NCI-H2107 (cell line): ENCODE data around the gene SORCS1.

Source experiments
- DNase-seq: peaks from one replicate; lab custom pipeline; 2025; lab: John Stamatoyannopoulos, UW

Gene SORCS1

DNA sequence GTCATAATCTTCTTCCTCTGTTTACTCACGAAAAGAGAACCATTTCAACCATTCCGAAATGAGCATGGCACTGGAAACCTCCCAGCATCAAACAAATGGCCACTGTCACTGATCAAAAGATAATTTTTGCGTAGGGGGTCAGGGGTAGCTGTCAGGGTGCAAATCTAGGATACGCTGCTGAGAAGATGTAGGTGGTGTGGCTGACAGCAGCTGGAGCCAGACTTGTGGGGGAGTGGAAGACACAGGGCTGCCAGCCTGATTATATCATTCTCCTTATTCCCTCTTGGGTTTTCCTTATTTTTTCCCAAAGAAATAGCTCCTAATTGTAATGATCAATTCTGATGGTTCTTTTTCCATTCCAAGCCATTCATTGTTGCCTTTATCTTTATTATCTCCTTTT is 266.1 kb downstream of the SORCS1 start:
- no peak for DNase-seq

DNA sequence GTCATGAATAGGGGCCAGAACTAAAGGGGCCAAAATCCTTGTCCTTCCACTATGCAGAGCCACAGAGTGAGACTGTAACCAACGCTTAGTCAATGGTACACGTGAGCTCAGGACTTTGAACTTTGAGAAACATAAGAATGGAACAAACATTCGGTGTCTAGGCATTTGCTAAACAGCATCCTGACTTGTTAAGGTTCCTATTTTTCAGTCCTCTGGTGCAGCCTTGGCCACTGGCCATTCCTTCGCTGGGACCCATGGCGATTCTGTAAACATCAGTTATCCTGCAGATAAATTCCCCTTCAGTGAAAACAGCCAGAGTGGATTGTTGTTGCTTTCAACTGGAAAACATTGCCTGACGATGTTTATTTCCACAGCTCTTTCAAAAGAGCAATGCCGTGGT is 266.8 kb downstream of the SORCS1 start:
- DNase-seq: no peak

DNA sequence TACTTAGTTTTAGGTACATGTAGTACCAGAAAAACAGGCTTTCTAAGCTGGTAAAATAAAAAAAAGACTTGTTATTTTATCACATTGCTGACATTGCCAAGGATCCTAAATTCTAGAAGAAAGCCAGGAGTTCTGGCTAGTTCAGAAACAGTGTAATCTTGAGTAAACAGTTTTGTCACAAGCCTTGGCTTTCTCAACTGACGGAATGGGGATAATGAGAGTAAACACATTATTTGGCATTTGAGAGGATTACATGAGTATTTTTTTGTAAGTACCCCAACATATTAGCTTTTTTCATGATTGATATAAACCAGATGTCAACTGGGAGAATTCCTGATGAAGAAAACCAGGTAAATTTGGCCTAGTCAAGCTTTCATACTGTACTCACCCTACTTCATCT is 269.8 kb downstream of the SORCS1 start:
- no peak for DNase-seq

DNA sequence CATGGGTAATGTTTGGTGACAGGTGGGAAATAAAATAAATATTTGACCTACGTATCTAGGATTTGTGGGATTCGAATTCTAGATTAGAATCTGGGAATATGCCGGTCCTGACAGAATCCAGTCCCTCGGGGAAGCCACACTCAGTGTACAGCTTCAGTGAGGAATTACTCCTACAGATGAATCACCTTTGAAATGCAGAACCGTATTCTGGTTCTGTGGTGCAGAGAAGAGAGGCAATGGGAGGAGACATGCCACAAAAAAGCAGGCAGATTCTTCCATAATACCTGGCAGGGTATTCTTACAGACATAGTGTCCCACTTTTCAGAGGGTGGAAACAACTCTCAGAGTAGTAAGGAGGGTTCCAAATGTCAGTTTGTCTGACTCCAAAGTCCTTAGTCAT is 286.9 kb downstream of the SORCS1 start:
- DNase-seq: no peak

DNA sequence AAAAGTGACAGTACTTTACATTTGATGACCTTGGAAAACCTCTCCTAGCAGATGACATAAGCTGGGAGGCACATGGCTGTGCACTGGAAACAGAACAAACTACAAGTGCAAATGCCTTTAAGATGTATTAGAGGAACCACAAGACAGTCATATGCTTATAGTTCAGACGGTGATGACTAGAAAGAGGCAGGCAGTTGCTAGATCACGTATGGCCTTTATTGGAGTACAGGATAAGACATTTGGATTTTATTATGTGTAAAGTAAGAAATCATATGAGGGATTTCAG is 290.0 kb downstream of the SORCS1 start:
- no peak for DNase-seq

DNA sequence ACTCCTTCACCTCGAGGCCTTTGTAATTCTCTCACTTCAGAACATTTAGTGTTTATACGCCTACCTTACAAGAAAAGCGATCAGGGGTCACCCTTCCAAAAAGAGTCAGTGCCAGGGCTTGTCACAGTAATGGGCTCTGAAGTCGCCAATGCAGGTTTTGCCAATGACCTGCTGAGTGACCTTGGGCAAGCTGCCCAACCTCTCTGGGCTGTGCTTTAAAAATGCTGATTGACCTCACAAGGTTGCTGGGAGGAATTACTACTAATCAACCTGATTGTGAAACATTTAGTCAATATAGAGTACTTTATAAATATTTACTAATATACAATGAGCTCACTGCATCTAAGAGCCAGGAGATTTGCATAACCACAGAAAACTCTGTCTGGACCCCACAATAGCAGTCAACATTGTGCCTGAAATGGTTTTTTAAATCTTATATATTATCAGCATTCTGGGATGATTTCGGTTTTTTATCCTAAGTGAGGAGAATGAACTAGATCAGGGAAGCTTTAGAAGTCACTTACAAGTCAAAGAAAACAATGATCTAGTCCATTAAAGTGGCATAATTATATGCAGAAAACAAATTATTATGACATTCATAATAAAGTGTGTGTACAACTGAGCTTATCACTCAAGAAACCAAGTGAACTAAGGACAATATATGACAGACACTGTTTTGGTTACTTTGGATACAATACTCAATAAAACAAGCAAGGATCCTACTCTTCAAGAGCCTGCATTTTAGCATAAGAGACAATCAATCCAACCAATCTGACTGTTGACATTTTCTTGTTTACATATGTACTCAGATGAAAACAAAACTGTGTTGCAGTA is 290.5 kb downstream of the SORCS1 start:
- no peak for DNase-seq

DNA sequence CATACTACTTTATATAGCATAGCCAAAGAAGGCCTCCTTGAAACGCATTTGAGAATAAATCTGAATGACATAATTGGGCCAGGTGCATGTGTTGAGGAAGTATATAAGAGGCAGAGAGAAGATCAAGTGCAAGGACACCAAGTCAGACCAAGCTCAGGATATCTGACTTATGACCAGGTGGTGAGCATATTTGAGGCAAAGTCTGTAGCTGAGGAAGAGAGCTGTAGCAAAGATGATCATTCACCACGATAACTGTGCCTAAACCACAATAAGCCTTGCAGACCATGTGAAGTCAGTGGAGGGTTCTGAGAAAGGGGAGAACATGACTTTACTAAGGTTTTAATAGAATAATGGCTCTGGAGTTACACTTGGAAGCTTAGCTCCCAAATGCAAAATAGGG is 292.3 kb downstream of the SORCS1 start:
- DNase-seq: no peak

DNA sequence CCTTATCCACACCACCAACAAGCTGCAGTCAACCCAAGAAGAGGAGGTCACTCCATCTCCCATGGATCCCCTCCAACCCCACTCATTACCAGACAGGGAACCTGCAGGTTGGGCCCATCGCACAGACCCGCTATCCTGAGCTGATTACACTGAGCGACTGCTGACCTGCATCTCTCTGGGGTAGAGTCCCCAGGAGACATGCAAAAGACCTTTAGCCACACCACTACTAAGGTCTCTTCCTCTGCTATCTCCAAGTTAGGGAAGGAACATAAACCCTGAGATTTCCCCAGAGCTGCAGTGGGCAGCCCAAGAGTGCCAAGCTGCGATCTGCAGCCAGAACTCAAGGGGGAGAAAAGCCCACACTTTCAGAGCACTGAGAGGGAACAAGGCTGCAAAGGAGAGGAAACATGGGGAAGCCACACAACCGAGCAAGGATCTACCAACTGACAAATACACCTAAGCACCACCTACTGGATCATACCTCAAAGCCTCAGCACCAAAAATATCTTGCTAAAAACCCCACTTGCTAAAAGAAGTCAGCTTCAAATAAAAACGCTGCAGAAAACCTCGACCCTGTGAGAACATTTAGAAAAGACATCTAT is 298.2 kb downstream of the SORCS1 start:
- no peak for DNase-seq

DNA sequence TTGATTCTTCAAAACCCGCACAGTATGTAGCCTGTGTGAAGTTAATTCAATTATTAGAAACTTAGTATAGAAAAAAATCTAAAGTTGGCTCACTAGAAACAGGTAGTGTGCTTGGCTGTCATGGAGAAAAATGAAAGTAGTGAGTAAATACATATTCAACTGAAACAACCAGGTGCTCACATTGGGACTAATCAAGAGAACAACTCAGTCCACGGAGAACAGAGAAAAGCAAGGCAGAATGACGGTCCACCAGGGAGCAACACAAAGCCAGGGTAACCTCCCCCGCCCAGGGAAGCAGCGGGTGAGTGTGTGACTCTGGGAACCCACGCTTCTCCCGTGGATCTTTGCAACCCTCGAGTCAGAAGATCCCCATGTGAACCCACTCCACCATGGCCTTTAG is 300.5 kb downstream of the SORCS1 start:
- no peak for DNase-seq

DNA sequence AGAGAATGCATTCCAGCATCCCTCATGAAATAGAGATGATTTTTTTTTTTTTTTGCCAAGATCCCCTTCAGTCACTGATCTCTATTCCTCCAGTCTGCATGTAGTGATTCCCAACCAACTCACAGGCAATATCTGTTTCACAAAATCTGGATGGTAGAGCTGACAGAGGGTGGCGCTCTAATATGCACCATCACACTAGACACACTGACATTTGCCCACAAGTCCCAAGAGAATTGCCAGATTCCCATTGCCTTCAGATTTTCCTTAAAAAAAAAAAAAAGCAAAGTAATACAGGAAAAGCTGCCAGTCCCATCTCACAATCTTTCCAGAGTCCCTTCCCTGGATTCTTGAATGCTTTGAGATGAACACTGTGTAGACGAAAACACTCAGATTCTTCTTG is 301.0 kb downstream of the SORCS1 start:
- DNase-seq: no peak

DNA sequence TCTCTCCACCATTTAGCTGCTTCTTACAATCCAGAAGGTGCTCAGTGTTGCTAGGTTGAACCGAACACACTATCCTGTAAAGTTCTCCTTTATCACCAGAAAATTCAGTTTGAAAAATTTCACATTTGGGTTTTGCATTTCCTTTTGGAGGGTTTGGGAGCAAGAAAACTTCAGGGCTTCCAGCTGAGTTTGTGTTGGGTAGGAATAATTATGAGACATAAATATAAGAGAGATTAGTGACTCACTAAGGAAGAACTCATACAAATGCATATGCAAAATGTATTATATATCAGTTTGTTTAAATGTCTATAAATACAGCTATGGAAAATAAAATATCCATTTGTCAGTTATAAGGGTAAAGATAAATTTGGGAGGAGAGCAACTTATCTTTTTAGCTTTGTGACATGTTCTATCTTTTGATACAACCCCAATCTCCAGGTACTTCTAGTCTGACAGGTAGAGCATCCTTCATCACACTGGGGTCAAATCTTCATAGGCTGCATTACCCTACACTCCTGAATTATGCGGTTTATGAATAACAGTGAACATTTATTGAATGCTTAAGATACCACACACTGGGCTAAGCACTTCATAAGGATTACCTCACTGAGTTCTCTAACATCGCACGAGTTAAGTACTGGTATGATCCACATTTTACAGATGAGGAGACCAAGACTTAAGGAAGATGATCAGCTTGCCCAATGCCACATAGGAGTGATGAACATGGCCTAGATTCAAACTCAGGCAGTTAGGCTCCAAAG is 304.4 kb downstream of the SORCS1 start:
- no peak for DNase-seq

DNA sequence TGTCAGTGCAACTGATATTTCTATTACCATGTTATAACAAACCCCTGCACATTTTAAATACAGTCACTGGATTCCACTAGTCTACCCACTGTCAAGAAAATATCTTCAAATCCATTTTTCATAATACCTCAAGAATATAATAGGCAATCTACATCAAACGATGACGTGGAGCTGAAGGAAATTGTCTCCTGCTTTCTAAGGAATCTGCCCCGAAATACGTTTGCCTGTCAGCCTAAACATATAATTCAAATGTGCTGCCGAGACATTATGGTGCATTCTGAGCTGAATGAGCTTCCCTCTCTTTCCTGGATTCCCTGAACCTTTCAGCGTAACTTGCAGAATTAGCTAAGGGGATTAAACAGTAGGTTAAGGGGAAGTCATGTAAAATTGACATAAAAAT is 306.8 kb downstream of the SORCS1 start:
- DNase-seq: no peak

DNA sequence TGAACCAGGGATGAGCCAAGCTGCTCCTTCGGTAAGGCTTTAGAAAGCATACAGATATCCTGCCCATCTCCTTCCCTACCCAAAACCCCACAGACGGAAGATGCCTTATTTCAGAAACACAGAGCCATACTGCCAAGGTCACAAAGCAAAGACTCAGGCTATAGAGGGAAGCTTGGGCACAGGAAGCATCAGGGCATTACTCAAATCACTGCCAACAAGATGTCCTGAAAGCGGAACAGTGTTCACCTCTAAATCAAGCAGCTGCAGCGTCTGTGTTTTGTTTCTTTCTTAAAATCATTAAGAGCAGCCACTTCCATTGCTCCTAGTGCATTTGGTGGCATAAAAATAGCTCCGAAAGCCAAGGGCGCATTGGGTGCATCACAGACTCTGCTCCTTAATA is 307.3 kb downstream of the SORCS1 start:
- DNase-seq: no peak

DNA sequence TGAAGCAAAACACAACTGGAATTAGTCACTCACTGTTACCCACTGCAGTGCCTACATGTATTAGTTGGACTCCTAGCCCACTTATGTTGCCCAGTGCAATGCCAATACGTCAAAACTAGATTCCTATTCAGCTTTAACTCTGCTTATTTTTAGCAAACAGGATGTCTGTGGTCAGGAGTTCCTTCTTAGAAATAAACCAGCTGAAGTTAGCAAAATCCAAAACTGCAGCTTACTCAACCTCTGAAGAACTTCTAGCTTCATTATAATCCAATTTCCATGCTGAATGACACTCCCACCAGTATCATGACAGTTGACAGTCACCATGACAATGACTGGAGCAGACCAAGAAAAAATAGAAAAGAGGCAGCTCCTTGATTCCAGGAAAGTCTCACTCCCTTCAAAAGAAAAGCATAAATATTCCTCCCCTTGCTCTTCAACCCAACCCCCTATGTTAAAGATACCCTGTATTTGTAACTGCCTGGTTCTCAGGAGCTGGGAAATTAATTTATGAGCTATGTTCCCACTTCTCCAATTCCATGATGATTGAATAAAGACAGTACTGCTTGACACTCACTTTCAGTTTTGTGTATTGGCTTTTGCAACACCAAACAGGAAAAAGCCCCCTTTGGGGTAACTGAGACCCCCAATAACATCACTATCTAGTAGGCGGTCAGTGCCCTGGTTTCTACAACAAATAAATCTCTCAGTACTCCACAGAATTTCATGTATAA is 327.4 kb downstream of the SORCS1 start:
- no peak for DNase-seq

DNA sequence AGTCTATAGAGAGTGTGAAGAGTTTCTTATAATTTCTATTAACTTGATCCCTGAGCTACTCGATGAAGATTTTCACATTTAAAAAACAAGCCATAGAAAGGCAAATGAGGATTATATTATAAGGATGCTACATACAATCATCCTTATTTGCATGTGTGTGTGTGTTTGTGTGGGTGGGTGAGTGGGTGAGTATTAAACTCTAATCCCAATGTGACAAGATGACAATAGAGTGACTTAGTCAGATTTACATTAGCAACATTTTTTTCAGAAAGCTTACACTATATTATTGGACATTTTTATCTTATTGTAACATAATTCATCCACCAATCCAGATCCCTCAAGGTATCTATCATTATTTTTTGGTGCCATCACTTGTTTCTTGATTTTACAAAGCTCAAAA is 331.7 kb downstream of the SORCS1 start:
- no peak for DNase-seq

DNA sequence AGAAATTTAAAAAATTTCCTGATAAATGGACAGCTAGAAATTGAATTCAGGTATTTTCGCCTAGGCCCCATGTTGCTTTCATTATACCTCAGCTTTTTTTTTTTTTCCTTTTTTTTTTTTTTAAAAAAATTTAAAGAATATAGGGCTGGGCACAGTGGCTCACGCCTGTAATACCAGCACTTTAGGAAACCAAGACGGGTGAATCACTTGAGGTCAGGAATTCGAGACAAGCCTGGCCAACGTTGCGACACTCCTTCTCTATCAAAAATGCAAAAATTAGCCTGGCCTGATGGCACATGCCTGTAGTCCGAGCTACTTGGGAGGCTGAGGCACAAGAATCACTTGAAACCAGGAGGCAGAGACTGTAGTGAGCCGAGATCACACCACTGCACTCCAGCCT is 334.0 kb downstream of the SORCS1 start:
- DNase-seq: no peak

DNA sequence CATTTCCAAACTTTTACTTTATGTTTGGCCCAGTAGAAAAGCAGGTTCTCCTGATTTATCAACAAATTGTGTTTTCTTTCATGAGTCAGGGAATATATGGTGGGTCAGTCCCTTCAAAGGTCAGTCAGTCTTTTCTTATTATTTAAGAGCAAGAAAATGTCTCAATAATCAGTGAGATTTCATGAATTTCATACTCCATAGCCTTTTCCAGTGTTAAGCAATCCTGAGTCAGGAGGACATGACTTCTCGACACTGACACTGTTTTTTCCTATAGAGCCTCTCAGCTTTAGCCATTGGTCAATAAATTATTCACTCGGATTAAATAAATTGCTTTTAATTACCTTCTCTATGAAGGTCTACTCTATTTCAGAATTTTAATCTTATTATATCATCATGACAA is 334.5 kb downstream of the SORCS1 start:
- DNase-seq: no peak

DNA sequence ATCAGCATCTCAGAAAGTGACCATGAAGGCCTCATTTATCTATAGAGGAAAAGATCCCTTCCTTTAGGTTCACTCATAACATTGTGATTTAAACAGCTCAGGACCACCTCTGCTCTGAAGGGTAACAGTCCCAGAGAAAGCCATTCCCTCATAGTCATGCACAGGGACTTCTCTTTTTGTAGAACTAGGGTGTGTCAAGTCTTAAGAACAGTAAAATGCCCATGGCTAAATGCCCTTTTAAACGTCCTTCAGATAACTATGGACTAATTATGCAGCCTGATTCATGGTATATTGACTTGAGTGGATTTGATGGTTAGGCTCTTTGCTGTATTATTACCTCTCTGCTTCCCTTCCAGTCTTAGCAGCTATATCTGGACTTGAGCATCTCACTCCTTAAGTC is 337.8 kb downstream of the SORCS1 start:
- no peak for DNase-seq

DNA sequence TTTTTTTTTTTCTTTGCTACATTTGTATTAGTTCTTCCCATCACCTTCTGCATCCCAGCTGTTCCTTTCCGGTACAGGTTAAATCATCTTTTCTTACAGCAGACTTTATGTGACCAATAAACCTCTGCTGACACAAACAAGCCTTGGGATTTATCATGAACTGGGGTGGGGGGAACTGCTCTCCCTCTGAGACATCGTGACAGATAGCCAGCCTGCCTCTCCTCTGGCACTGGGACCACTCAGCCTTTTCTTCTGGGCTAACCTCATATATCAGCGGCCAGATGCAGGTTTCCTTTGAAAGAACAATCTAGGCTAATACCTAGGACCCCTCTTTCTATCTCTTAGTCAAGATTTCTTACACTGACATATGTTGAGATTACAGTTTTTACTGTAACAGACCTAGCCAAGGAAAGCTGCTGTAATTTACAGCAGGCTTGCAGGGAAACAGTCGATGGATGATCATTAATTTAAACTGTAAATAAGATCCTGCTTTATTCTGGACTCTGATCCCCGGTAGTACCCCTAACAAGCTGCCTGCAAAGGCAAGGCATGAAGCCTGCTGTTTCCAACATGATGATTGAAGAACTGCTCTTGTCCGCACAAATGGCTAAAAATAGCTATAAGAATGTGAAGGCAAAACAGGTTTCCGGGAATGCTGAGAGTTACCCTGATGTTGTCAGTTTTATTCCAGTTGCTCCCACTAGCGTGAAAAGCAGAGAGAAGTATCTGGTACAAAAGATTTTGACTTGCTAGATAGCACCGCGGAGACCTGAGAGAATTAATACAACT is 338.7 kb downstream of the SORCS1 start:
- no peak for DNase-seq

DNA sequence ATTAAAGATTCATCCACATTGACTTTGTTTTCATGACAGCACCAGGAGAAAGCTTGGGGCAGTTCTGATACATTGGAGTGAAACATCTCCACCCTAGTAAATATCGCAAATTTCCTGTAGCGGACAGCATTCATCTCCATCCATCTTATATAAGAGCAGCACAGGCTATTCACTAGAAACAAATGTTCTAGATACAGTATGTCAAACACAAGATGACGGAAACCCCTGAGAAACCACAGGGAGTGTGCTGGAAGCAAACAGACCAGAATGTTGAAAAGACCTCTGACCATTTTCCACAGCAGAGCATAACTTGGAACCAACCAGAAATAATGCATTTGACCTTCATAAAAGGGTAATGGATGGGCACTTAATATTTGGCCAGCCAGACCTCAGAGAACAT is 343.9 kb downstream of the SORCS1 start:
- no peak for DNase-seq

DNA sequence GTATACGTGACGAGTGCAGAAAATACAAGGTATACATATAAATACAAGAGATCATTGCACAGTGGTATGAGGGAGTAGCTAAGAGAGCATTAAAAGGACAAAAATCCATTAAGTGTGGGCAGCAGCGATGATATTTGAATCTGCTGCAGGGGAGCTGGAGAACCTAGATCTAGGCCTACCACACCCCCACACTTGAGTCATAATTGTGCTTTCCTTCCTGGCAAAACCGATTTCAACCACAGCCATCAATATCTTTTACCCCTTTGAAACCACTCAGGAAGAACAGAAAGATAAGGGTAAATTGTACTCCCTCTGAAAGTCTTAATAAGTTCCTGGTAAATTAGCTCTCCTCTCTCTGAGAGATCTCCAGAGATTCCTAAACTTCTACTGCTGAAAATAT is 345.0 kb downstream of the SORCS1 start:
- no peak for DNase-seq
